HFFc6 (cell line): ENCODE results near the gene PHACTR4. TPM values are rescaled to one million over a fixed set of nuclear protein-coding genes. Genes with fewer than 3 reads are reported as not detected.
"Not testable (repeated sequence)": the region's sequence is repeated elsewhere in the genome, so short reads cannot be mapped to it uniquely, and the experiment has no call there.

ENCODE experiments used
- DNase-seq: peaks from one replicate; pipeline ENCODE4 v3.0.0-alpha.2; 2018
- H3K27ac Mint-ChIP-seq: 2 replicates; pipeline ENCODE4 v1.8.0; 2020; ENCODE audit warnings: mild to moderate bottlenecking, mixed read lengths
- H3K27me3 Mint-ChIP-seq: 2 replicates; pipeline ENCODE4 v1.8.0; 2021; ENCODE audit warnings: mild to moderate bottlenecking, moderate library complexity, mixed read lengths; ENCODE audit not compliant: insufficient read depth
- H3K36me3 Mint-ChIP-seq: 2 replicates; pipeline ENCODE4 v1.8.0; 2021; ENCODE audit warnings: low read depth, mixed read lengths
- H3K4me1 Mint-ChIP-seq: 2 replicates; pipeline ENCODE4 v1.8.0; 2020; ENCODE audit warnings: low read depth, mixed read lengths
- H3K4me3 Mint-ChIP-seq: 2 replicates; pipeline ENCODE4 v1.8.0; 2020; ENCODE audit warnings: mild to moderate bottlenecking, moderate library complexity, mixed read lengths
- H3K9me3 Mint-ChIP-seq: 2 replicates; pipeline ENCODE4 v1.8.0; 2020; ENCODE audit warnings: mild to moderate bottlenecking, mixed read lengths
- total RNA-seq, 6 experiments: library from RNA; stranded (reverse); fragmentation: NEBNext Ultra II Directional; extraction: Animal tissue kit (Norgen Biotek cat#: 25700); gene quantifications; 2 replicates in 1 of 6; 3 replicates in 5 of 6; pipeline ENCODE4 v1.2.3, GENCODE V29; 2021
- TF ChIP-seq, protein P1 (sequence below): fragments of 200-600 bp; sonication (generic); IDR thresholded peaks from 2 replicates; pipeline ENCODE4 v1.5.0; 2021; ENCODE audit warnings: antibody characterized with exemption, mild to moderate bottlenecking

PHACTR4 gene
- total RNA-seq, 6 experiments from 2014 or later, result 19.9 to 24.4 (median 23.8) TPM

DNA sequence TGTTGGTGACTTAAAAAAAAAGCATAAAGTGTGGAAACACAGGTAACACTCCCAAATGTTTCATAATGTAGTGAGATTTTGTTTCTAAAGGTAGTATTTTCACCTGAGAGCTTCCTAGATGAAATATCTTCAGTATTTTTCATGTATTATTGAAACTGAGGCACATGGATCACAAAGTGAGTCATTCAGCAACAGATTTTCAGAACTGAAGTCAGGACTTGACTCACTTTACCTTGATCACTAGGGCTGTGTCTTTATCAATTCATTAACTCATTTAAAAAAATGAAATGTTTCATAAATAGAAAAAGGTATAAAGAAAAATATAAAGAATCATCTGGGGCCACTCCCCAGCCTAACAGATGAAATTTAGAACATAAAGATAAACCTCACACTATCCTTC, 69.8 kb downstream of the PHACTR4 start:
- no peaks in the 10 kb centered on the region; the same call in 1 of the 2 replicates for H3K27me3 Mint-ChIP-seq
- DNase-seq, result no peak
- no peaks in the 10 kb centered on the region for H3K9me3 Mint-ChIP-seq
- TF ChIP-seq, protein P1, sequence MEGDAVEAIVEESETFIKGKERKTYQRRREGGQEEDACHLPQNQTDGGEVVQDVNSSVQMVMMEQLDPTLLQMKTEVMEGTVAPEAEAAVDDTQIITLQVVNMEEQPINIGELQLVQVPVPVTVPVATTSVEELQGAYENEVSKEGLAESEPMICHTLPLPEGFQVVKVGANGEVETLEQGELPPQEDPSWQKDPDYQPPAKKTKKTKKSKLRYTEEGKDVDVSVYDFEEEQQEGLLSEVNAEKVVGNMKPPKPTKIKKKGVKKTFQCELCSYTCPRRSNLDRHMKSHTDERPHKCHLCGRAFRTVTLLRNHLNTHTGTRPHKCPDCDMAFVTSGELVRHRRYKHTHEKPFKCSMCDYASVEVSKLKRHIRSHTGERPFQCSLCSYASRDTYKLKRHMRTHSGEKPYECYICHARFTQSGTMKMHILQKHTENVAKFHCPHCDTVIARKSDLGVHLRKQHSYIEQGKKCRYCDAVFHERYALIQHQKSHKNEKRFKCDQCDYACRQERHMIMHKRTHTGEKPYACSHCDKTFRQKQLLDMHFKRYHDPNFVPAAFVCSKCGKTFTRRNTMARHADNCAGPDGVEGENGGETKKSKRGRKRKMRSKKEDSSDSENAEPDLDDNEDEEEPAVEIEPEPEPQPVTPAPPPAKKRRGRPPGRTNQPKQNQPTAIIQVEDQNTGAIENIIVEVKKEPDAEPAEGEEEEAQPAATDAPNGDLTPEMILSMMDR, result no peak
- peaks cover 9% of the 10 kb centered on the region for H3K36me3 Mint-ChIP-seq
- peak overlapping the region; percentile 34 for H3K4me3 Mint-ChIP-seq
- H3K27ac Mint-ChIP-seq, result 0 out of 2 replicates have a peak overlapping the region, but pooled peaks have one; percentile 2
- H3K4me1 Mint-ChIP-seq, result peaks cover 57% of the 10 kb centered on the region

DNA sequence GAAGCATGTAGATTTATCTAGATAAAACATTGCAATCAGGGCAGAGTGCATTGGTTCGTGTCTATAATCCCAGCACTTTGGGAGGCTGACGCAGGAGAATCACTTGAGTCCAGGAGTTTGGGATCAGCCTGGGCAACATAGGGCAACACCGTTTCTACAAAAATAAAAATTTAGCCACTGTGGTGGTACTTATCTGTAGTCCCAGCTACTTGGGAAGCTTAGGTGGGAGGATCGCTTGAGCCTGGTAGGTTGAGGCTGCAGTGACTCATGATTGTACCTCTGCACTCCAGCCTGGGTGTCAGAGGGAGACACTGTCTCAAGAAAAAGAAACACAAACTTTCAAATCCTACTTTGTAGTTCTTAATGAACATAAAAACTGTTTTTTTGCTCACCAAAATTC, 72.1 kb downstream of the PHACTR4 start:
- no peak overlapping the region for H3K27ac Mint-ChIP-seq
- peaks cover 55% of the 10 kb centered on the region for H3K4me1 Mint-ChIP-seq
- H3K9me3 Mint-ChIP-seq, result no peaks in the 10 kb centered on the region
- no peak overlapping the region for H3K4me3 Mint-ChIP-seq
- H3K27me3 Mint-ChIP-seq, result no peaks in the 10 kb centered on the region; the same call in 1 of the 2 replicates
- DNase-seq, result no peak
- H3K36me3 Mint-ChIP-seq, result peaks cover 9% of the 10 kb centered on the region
- TF ChIP-seq, protein P1, result no peak

DNA sequence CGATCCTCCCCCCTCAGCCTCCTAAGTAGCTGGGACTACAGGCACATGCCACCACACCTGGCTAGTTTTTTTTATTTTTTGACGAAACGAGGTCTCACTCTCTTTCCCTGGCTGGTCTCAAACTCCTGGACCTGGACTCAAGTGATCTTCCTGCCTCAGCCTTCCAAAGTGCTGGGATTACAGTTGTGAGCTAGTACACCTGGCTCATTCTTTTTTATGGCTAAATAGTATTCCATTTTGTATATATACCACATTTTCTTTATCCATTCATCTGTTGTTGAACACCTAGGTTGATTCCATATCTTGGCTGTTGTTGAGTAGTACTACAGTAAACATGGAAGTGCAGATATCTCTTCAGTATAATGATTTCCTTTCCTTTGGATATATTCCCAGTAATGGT, 74.0 kb downstream of the PHACTR4 start:
- Mint-ChIP-seq H3K9me3 (no peaks in the 10 kb centered on the region), H3K27ac (peak overlapping the region; percentile 68), H3K4me3 (no peak overlapping the region), H3K36me3 (peaks cover 19% of the 10 kb centered on the region), H3K27me3 (no peaks in the 10 kb centered on the region; the same call in 1 of the 2 replicates), H3K4me1 (peaks cover 37% of the 10 kb centered on the region)
- TF ChIP-seq, protein P1, result no peak
- no peak for DNase-seq

DNA sequence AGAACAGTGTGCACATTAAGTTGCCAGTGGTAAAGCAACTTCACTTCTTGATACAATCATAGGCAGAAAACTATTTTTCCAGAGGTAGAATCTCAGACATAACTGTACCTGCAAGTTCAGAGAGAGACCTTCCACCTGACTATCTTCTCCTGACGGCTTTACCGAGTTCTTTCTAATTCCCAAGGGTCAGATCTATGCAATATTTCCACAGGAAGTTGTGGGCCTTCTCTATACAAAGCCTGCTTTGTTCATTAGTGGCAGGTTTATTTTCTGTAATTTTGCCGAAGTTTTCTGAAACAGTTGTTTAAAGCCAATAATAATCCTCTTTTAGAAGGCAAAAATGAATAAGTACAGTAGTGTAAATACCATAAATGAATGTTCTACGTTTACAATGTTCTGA, 78.1 kb downstream of the PHACTR4 start:
- no peak for DNase-seq
- TF ChIP-seq, protein P1, result no peak
- H3K4me1 Mint-ChIP-seq, result peaks cover 21% of the 10 kb centered on the region
- H3K4me3 Mint-ChIP-seq, result no peak overlapping the region
- H3K36me3 Mint-ChIP-seq, result peaks cover 19% of the 10 kb centered on the region
- H3K27me3 Mint-ChIP-seq, result no peaks in the 10 kb centered on the region; the same call in 1 of the 2 replicates
- no peaks in the 10 kb centered on the region for H3K9me3 Mint-ChIP-seq
- H3K27ac Mint-ChIP-seq, result no peak overlapping the region

DNA sequence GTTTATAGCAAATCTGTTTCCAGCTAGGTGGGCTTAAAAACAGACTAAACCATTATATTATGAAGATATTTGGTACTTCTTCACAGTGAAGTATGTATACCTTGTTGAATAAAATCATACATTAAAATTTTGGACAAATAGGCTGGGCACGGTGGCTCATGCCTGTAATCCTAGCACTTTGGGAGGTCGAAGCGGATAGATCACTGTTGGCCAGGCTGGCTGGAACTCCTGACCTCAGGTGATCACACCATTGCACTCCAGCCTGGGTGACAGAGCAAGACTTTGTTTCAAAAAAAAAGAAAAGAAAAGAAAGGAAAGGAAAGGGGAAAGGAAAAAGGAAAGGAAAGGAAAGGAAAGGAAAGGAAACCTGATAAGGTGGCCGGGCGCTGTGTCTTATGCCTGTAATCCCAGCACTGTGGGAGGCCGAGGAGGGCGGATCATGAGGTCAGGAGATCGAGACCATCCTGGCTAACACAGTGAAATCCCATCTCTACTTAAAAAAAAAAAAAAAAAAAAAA, 78.6 kb downstream of the PHACTR4 start:
- Mint-ChIP-seq H3K36me3 (peaks cover 19% of the 10 kb centered on the region), H3K4me1 (peaks cover 16% of the 10 kb centered on the region)
- not testable (repeated sequence) for DNase-seq, H3K9me3 Mint-ChIP-seq, H3K27ac Mint-ChIP-seq, H3K27me3 Mint-ChIP-seq, H3K4me3 Mint-ChIP-seq

DNA sequence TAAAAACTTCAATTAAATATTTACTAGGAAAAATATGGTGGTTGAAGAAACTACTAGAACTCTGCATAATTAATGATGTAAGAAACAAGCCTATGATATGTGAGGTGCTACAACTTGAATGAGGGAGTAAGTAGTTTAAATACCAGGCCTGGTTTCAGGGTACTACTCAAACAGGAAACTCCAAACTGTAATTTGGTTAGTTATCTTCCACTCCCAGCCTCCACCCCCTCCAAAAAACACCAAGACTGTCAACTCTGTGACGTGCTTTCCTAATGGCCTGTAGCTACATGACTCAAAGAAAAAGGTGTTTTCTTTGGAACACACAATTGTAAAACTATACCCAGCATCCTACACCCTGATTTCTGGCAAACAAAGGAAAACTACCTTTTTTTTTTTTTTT, 80.4 kb downstream of the PHACTR4 start:
- Mint-ChIP-seq H3K36me3 (peaks cover 15% of the 10 kb centered on the region; the same call in 1 of the 2 replicates), H3K4me1 (peaks cover 6% of the 10 kb centered on the region; the same call in 1 of the 2 replicates), H3K9me3 (no peaks in the 10 kb centered on the region), H3K4me3 (no peak overlapping the region), H3K27ac (no peak overlapping the region), H3K27me3 (no peaks in the 10 kb centered on the region)
- no peak for DNase-seq
- TF ChIP-seq, protein P1, result no peak
